ENCODE data around the gene ADPRHL1.

DNA sequence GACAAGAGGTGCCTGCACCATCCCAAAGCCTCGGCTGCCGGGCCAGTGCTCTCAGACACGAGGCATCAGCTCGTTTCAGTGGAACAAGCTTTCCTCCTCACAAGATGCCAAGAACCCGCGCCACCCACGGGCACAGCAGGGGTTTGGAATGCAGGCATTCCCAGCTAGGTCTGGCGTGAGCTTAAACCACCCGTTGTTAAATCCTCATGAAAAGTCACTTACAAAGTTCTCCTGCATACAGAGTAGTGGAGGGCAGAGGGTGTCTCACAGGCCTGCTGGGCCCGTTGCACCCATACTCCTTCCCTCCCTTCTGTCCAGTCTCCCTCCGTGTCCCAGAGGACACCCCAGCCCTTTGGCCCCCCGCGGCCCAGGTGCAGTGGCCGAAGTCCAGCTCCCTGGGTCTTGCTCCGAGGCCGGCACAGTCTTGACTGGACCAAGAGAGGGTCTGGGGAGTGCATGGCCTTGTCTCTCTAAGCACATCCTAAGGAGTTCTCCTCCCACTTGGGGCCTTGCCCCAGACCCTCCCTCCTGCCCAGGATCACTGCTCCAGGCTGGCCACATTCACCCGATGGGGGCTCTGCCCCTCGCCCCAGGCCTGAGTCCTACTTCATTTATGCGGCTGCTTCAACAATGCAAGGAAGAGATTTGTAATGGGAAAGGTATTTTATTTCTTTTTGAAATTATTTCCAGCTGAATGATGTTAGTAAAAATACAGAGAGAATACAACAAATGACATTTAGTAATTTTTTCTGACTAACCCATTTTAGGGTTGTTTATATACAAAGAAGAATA is 54.1 kb downstream of the ADPRHL1 start:
- TF ChIP-seq POLR2A (IDR thresholded peaks at IDR 0.05) (no peak), POLR2AphosphoS5 (IDR thresholded peaks at IDR 0.05) (no peak), EP300 (IDR thresholded peaks at IDR 0.05) (no peak)
- TF ChIP-seq, protein P1, sequence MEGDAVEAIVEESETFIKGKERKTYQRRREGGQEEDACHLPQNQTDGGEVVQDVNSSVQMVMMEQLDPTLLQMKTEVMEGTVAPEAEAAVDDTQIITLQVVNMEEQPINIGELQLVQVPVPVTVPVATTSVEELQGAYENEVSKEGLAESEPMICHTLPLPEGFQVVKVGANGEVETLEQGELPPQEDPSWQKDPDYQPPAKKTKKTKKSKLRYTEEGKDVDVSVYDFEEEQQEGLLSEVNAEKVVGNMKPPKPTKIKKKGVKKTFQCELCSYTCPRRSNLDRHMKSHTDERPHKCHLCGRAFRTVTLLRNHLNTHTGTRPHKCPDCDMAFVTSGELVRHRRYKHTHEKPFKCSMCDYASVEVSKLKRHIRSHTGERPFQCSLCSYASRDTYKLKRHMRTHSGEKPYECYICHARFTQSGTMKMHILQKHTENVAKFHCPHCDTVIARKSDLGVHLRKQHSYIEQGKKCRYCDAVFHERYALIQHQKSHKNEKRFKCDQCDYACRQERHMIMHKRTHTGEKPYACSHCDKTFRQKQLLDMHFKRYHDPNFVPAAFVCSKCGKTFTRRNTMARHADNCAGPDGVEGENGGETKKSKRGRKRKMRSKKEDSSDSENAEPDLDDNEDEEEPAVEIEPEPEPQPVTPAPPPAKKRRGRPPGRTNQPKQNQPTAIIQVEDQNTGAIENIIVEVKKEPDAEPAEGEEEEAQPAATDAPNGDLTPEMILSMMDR (IDR thresholded peaks at IDR 0.05), result no peak

All from sigmoid colon (tissue), 4 donors.